Epithelial cell of proximal tubule (primary cell): ENCODE data around the gene METAP1D. TPM values are rescaled to one million over a fixed set of nuclear protein-coding genes. Genes with fewer than 3 reads are reported as not detected.
A peak's percentile ranks its signal among the peaks of the same experiment; 100 is the strongest.

Experiments used
- DNase-seq: peaks from one replicate; pipeline ENCODE4 v3.0.0-alpha.2; 2011; ENCODE audit warnings: low read depth
- H3K4me3 ChIP-seq: 2 replicates; pipeline ENCODE4 v1.5.1; 2011; ENCODE audit warnings: low read depth, mild to moderate bottlenecking, low read length
- total RNA-seq: library from RNA; depleted of rRNA; stranded (reverse); fragments of >200 nt; gene quantifications from 2 replicates; pipeline ENCODE4 v1.2.3, GENCODE V29; 2015
- TF ChIP-seq, protein P1 (sequence below): conservative IDR thresholded peaks from 2 replicates; pipeline ENCODE4 v1.5.1; 2012; ENCODE audit warnings: low read depth, mild to moderate bottlenecking, low read length

Gene METAP1D
- total RNA-seq, 1 donor from 2014 or later = 5.5 TPM

DNA sequence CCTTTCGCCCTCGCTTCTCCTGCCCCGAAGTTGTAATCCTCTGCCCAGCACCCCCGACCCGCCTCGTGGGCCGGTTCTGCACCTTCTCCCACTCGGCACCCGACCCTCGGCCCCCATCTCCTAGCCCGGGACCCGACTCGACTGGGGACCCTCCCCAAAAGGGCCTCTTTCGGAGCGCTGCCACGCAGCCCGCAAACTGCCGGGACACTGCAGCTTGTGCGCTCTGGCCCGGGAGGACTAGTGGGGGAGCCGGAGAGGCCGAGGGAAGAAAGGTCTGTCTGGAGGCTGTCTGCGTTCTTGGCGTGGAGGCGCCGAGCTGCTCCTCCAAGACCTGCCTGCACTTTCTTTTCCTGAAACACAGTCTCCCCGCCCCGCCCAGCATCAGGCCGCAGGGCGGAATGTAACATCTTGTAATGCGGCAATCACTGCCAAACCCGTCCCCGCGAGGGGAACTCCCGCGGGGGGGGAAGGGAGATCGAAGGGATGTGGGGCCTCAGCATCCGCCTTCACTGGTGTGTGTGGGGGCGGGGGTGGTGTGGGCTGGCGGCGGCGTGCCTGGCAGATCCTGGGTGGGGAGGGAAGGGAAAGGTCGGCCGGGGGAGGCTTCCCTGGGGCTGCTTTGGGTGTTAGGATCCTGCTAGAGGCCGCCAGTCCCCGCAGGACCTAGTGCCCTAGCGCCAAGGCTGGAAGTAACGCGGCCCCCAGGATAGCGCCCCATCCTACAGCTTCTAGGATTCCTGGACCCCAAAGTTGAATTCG lies 95.6 kb downstream of the METAP1D start:
- DNase-seq = no peak
- peak overlapping the region; percentile 50 for H3K4me3 ChIP-seq
- TF ChIP-seq, protein P1, sequence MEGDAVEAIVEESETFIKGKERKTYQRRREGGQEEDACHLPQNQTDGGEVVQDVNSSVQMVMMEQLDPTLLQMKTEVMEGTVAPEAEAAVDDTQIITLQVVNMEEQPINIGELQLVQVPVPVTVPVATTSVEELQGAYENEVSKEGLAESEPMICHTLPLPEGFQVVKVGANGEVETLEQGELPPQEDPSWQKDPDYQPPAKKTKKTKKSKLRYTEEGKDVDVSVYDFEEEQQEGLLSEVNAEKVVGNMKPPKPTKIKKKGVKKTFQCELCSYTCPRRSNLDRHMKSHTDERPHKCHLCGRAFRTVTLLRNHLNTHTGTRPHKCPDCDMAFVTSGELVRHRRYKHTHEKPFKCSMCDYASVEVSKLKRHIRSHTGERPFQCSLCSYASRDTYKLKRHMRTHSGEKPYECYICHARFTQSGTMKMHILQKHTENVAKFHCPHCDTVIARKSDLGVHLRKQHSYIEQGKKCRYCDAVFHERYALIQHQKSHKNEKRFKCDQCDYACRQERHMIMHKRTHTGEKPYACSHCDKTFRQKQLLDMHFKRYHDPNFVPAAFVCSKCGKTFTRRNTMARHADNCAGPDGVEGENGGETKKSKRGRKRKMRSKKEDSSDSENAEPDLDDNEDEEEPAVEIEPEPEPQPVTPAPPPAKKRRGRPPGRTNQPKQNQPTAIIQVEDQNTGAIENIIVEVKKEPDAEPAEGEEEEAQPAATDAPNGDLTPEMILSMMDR = no peak

DNA sequence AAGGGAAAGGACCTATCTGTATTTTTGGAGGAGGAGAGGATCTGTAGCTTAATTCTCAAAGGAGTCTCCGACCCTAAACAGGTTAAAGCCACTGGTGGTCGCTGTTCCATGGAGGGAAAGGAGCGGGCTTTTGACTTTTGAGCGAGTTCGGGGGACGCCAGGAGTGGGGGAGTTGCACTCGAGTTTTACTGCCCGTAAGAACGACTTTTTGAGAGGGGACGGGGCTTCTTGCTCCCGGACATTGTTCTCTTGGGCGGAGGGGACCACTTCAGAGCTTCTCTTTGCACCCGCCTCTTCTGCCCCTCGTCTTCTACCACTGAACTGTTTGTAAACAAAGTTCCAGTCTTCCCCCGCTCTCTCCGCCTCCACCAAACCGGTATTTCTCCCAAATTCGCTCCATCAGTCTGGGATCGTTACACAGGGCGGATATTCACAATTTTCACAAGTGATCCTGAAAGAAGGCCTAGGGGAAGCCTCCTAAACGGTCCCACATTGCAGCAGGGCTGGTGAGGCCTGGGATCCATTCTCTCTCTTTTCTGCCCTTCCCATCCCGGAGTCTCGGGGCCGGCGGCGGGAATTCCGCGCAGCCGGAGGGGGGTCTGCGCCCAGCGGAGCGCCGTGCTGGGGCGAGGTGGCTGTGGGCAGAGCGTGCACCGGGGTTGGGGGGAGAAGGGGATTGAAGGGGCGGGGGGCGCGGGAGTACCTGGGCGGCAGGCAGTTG lies 96.3 kb downstream of the METAP1D start:
- DNase-seq = no peak
- peak overlapping the region; percentile 46 for H3K4me3 ChIP-seq
- TF ChIP-seq, protein P1 = no peak

DNA sequence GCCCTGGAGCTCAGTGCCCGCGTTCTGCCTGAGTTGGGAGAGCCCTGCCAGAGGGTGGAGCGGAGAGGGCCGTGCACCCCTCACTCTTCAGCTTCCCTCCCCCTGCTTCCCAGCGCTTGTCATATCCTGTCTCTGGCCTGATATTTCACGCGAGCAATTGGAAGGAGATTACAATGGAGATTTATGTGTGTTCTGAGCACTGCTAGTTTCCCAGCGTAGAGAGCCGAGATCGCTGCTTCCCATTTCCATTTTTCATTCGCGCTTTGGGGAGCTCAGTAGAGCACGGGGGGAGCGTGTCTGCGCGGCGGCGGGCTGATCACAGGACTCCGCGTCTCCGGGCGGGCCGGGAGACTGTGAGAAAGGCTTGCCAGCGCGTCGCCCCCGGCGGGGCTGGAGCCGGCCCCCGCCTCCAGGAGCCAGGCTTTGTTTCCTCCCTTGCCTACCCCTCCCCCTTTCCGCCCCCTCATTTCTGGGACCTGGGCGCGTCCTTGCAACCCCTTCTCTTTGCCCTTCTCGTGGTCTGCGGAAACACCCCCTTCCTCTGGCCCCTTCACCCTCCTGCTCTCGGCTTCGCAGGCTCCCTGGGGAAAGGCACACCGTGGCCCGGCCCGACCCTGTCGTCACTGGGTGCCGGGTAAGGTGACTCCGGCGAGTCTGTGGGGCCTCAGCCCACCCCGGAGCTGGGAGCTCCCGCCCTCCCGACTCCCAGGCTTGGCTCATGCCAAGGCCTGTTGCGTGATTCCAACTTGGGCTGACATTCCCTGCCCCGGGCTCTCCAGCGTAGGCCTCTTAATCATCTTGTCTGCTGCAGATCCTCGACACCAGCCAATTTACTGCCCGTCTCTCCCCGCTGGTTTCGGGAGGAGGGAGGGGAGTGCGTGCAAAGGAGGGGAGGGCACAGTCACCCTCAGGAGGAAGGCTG lies 97.1 kb downstream of the METAP1D start:
- DNase-seq = no peak
- TF ChIP-seq, protein P1 = no peak
- H3K4me3 ChIP-seq = peak overlapping the region; percentile 46

DNA sequence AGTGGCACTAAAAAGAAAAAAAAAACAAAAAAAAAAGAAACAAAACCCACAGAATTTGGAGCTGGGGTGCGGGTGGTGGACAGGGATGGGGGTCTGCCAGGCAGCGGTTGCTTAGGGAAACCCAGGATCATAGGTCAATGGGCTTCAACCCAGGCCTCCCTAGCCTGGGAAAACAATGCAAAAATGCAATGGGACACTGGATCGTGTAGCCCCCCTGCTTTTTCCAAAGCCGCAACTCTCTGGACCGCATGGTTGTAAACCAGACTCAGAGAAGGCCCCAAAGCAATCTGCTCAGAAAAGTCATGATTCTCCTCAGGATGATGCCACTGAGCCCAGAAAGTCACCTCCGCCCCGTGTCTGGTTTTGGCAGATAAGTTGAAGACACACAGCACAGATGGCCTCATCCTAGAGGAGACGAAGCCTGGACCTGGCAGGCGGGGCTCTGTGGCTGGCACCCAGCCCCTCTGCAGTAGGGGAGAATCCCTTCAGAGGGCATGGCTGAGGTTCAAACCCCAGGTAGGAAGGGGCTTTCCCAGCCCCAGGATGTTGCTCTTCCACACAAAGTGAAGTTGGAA lies 97.9 kb downstream of the METAP1D start:
- TF ChIP-seq, protein P1 = no peak
- no peak for DNase-seq
- no peak overlapping the region for H3K4me3 ChIP-seq

DNA sequence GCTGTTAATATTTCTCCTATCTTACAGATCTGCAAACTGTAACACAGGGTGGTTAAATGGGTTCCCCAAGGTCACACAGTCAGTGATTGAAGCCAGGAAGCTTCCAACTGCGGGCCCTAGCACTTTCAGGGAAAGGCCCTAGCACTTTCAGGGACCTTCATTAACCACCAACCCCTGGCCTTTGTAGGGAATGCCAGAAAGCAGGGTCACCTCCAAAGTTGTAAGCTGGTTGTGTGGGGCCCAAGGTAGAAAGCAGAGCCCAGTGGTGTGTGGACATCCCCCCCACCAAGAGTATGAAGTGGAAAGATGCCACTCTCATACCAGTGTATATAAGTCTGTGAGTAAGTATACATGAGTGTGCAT lies 98.5 kb downstream of the METAP1D start:
- TF ChIP-seq, protein P1 = no peak
- DNase-seq = no peak
- no peak overlapping the region for H3K4me3 ChIP-seq

DNA sequence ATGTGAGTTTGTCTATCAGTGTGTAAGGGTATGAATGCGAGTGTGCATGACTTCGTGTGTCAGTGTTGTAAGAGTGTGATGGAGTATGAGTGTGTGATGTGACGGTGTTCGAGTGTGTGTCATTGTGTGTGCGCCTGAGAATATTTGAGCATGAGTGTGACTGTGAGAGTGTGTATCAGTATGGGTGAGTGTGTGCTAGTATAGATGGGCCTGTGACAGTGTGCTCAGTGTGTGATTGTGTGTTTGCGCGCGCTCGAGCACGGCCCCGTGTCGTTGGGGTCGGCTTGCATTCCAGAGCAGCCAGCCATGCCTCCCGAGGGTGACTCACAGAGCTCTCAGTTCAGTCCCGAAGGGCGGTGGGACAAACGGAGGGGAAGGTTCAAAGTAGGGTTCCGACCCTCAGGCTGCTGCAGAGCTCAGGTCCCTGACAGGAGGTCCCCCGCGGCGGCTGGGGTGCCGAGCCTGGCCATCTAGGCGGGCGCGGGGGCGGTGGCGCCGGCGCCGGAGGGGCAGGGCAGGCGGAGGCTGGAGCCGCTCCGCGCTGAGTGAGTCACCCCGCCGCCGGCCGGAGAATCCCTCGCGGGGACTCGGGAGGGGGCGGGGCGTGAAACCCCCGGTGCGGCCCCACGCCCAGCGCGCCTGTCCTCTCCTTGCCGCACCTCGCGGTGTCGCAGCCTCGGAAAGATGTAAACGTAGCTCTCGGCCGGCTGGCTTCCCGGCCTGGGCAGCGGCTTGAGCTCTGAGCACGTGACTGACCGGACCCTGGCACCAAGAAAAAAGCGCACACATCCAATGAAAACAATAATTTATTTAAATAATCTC lies 99.1 kb downstream of the METAP1D start:
- TF ChIP-seq, protein P1 = no peak
- peak overlapping the region; percentile 52 for H3K4me3 ChIP-seq
- DNase-seq = peak; percentile 46
